A549 (cell line): ENCODE data around the gene KRT33B. TPM values are rescaled to one million over a fixed set of nuclear protein-coding genes. Genes with fewer than 3 reads are reported as not detected.

Source experiments
- ATAC-seq, 2 experiments: fragments of 200-7000 bp in 1 of 2; fragments of >200 bp in 1 of 2; cut with Nextera tagmentation in 1 of 2; cut with Tn5 transposase in 1 of 2; 3 replicates each; pipeline versions ENCODE4 v1.8.0 to v1.9.1; 2018 to 2020; ENCODE audit warnings: mild to moderate bottlenecking in 1 of 2, moderate library complexity in 1 of 2
- CTCF ChIA-PET: fragments of 300-600 bp; sonication (Branson Sonifier 250); formaldehyde crosslinking; extraction: SDS; loops from one replicate; lab custom pipeline; 2021; ENCODE audit warnings: antibody characterized with exemption, inconsistent platforms; lab: Yijun Ruan, JAX
- POLR2A ChIA-PET: fragments of 350-600 bp; formaldehyde crosslinking; extraction: SDS; loops from one replicate; lab custom pipeline; 2021; ENCODE audit warnings: antibody characterized with exemption, inconsistent platforms; lab: Yijun Ruan, JAX
- DNase-seq, 2 experiments: peaks; one replicate each; pipeline versions ENCODE4 v3.0.0 to v3.0.0-alpha.2; 2011 to 2016; ENCODE audit warnings: low read depth in 1 of 2, low spot score in 1 of 2
- FAIRE-seq: peaks from 2 replicates; lab custom pipeline; 2011; peaks lifted over from hg19 to GRCh38; lab: Jason Lieb, UNC
- H3K27ac ChIP-seq, 2 experiments: fragments of >200 bp; sonication (Bioruptor Twin); formaldehyde crosslinking; 3 replicates each; pipeline ENCODE4 v1.5.1; 2016 to 2017
- H3K4me1 ChIP-seq: fragments of >200 bp; sonication (Bioruptor Twin); formaldehyde crosslinking; 3 replicates; pipeline ENCODE4 v1.6.1; 2016
- H3K4me2 ChIP-seq: fragments of >200 bp; sonication (Bioruptor Twin); formaldehyde crosslinking; 3 replicates; pipeline ENCODE4 v1.6.1; 2016
- H3K4me3 ChIP-seq: fragments of >200 bp; sonication (Bioruptor Twin); formaldehyde crosslinking; 3 replicates; pipeline ENCODE4 v1.5.1; 2016
- H3K9me3 ChIP-seq: fragments of >200 bp; sonication (Bioruptor Twin); formaldehyde crosslinking; 3 replicates; pipeline ENCODE4 v1.6.1; 2016
- CBX2 ChIP-seq: fragments of 200-600 bp; sonication (generic); IDR thresholded peaks from 2 replicates; pipeline ENCODE4 v1.6.1; 2016; ENCODE audit warnings: low read depth, mild to moderate bottlenecking, borderline replicate concordance
- CBX8 ChIP-seq: fragments of 200-600 bp; sonication (generic); IDR thresholded peaks from 2 replicates; pipeline ENCODE4 v1.6.1; 2016
- CHD2 ChIP-seq: fragments of 150-350 bp; IDR thresholded peaks from 2 replicates; pipeline ENCODE4 v1.6.1; 2014; ENCODE audit warnings: low read length; ENCODE audit not compliant: partially characterized antibody
- E2F6 ChIP-seq: IDR thresholded peaks from 2 replicates; pipeline ENCODE4 v1.6.1; 2012; ENCODE audit warnings: low read depth, borderline replicate concordance
- EHF ChIP-seq: fragments of 250-450 bp; sonication (Bioruptor Pico); IDR thresholded peaks from 2 replicates; pipeline ENCODE4 v1.5.0; 2020; ENCODE audit warnings: mild to moderate bottlenecking
- EHMT2 ChIP-seq: fragments of 200-600 bp; sonication (generic); IDR thresholded peaks from 2 replicates; pipeline ENCODE4 v1.6.1; 2016; ENCODE audit warnings: antibody characterized with exemption, low read depth, mild to moderate bottlenecking, moderate library complexity
- FOSB ChIP-seq: fragments of 250-450 bp; sonication (Bioruptor Pico); IDR thresholded peaks from 2 replicates; pipeline ENCODE4 v1.5.0; 2020; ENCODE audit warnings: mild to moderate bottlenecking, moderate library complexity
- FOSL2 ChIP-seq, 2 experiments: fragments of 450-650 bp in 1 of 2; fragments of >200 bp in 1 of 2; sonication (Bioruptor Twin) in 1 of 2; formaldehyde crosslinking; IDR thresholded peaks; 2 replicates each; pipeline versions ENCODE4 v1.5.0 to v1.6.1; 2016 to 2020; ENCODE audit warnings: mild to moderate bottlenecking in 1 of 2, moderate library complexity in 1 of 2
- FOXS1 ChIP-seq: fragments of 250-450 bp; sonication (Bioruptor Pico); IDR thresholded peaks from 2 replicates; pipeline ENCODE4 v1.5.0; 2020; ENCODE audit warnings: mild to moderate bottlenecking, moderate library complexity
- GATA3 ChIP-seq: IDR thresholded peaks from 2 replicates; pipeline ENCODE4 v1.6.1; 2012; ENCODE audit warnings: borderline replicate concordance
- HDAC2 ChIP-seq: fragments of 200-600 bp; sonication (generic); IDR thresholded peaks from 2 replicates; pipeline ENCODE4 v1.6.1; 2016
- HOXB13 ChIP-seq: fragments of 250-450 bp; sonication (Bioruptor Pico); IDR thresholded peaks from 2 replicates; pipeline ENCODE4 v1.5.0; 2020; ENCODE audit warnings: low read depth, mild to moderate bottlenecking, moderate library complexity
- KDM5A ChIP-seq: fragments of 200-600 bp; sonication (generic); IDR thresholded peaks from 2 replicates; pipeline ENCODE4 v1.6.1; 2016; ENCODE audit warnings: antibody characterized with exemption, mild to moderate bottlenecking
- MAFK ChIP-seq: fragments of 450-650 bp; IDR thresholded peaks from 2 replicates; pipeline ENCODE4 v1.6.1; 2014; ENCODE audit not compliant: partially characterized antibody
- MAZ ChIP-seq: fragments of 150-350 bp; IDR thresholded peaks from 2 replicates; pipeline ENCODE4 v1.6.1; 2014; ENCODE audit warnings: antibody characterized with exemption, low read depth, low read length, borderline replicate concordance
- NPAS2 ChIP-seq: fragments of 250-450 bp; sonication (Bioruptor Pico); IDR thresholded peaks from 2 replicates; pipeline ENCODE4 v1.8.0; 2022; ENCODE audit warnings: mild to moderate bottlenecking, moderate library complexity, borderline replicate concordance
- POLR2A ChIP-seq: IDR thresholded peaks from 2 replicates; pipeline ENCODE4 v1.6.1; 2012; ENCODE audit warnings: mild to moderate bottlenecking, low read length
- RAD21 ChIP-seq, 2 experiments: fragments of >200 bp in 1 of 2; sonication (Bioruptor Twin) in 1 of 2; formaldehyde crosslinking in 1 of 2; IDR thresholded peaks in 1 of 2; conservative IDR thresholded peaks in 1 of 2; 2 replicates in 1 of 2; 3 replicates in 1 of 2; pipeline ENCODE4 v1.6.1; 2012 to 2018; ENCODE audit warnings: inconsistent platforms in 1 of 2
- RFX5 ChIP-seq: fragments of 450-650 bp; IDR thresholded peaks from 2 replicates; pipeline ENCODE4 v1.7.1; 2014; ENCODE audit warnings: antibody characterized with exemption, mild to moderate bottlenecking, moderate library complexity
- RNF2 ChIP-seq: fragments of 200-600 bp; sonication (generic); IDR thresholded peaks from 2 replicates; pipeline ENCODE4 v1.6.1; 2016; ENCODE audit warnings: low read depth, mild to moderate bottlenecking, antibody characterized with exemption, moderate library complexity, borderline replicate concordance
- TFCP2L1 ChIP-seq: fragments of 250-450 bp; sonication (Bioruptor Pico); IDR thresholded peaks from 2 replicates; pipeline ENCODE4 v1.5.0; 2021; ENCODE audit warnings: mild to moderate bottlenecking
- USF2 ChIP-seq: fragments of 450-650 bp; IDR thresholded peaks from 2 replicates; pipeline ENCODE4 v1.6.1; 2014; ENCODE audit warnings: antibody characterized with exemption
- ZNF302 ChIP-seq: fragments of 250-450 bp; sonication (Bioruptor Pico); IDR thresholded peaks from 2 replicates; pipeline ENCODE4 v1.9.0; 2021; ENCODE audit warnings: inconsistent platforms, mild to moderate bottlenecking, moderate library complexity
- WGBS: methylation state at CpG from one replicate; pipeline ENCODE4 v1.1.6; 2017; ENCODE audit errors: missing lambda C conversion rate; 5-methylcytosine and 5-hydroxymethylcytosine counted together
- polyA plus RNA-seq, 4 experiments: library from polyadenylated mRNA; depleted of rRNA in 3 of 4; stranded (reverse); fragments of >200 nt; fragmentation: RNase III in 1 of 4; extraction: RNeasy Plus Mini Kit Qiagen cat#74134 plus additional on column Dnase treatment in 1 of 4; gene quantifications; 2 replicates in 3 of 4; 3 replicates in 1 of 4; pipeline ENCODE4 v1.2.3, GENCODE V29; 2011 to 2017

Gene KRT33B
- polyA plus RNA-seq, 2 of the 4 experiments (the other 2 are of a cell fraction) = 0.05 TPM; not detected in 1

- Histone ChIP-seq H3K4me1 (no peaks in the 10 kb centered on the region), H3K4me3 (no peak overlapping the region), H3K9me3 (no peaks in the 10 kb centered on the region), H3K4me2 (no peak overlapping the region), H3K27ac (no peak overlapping the region)
- ChIA-PET CTCF (interaction anchor here (0.6 to 3.1 kb wide), 6 partner anchors 8 to 537 kb away, joined by 3 to 10 read pairs (median 4); no protein-coding TSS in a partner anchor), POLR2A (no interaction called here)
- DNase-seq (no peak), FAIRE-seq (no peak), ATAC-seq (0 out of 6 replicates have a peak, but pooled peaks of 1 of the 2 experiments have one; percentile 45)
- TF ChIP-seq RFX5 (no peak), EHF (CRISPR knock-in tag) (no peak), ZNF302 (CRISPR knock-in tag) (no peak), CBX8 (no peak), HOXB13 (CRISPR knock-in tag) (no peak), POLR2A (no peak), MAFK (no peak), RNF2 (no peak), KDM5A (no peak)
- 33% methylated on average over 3 of the region's 3 CpGs for whole genome bisulfite sequencing
Observed at GRCh38 chr17:41340494-41340893, 29.1 kb downstream of the KRT33B start.

GRCh38 chr17:41339571-41340172 lies 29.9 kb downstream of the KRT33B start:
- ATAC-seq (no peak), DNase-seq (no peak), FAIRE-seq (no peak)
- TF ChIP-seq CBX2 (no peak), CHD2 (no peak), EHMT2 (no peak), NPAS2 (CRISPR knock-in tag) (no peak), FOSB (CRISPR knock-in tag) (no peak), POLR2A (no peak), ZNF302 (CRISPR knock-in tag) (no peak), MAFK (no peak), MAZ (no peak), RAD21 (conservative IDR thresholded peaks at IDR 0.05 in 1 of 2, IDR thresholded peaks at IDR 0.05 in 1 of 2) (no peak), GATA3 (no peak), FOSL2 (IDR thresholded peaks at IDR 0.05) (no peak), FOSL2 (CRISPR knock-in tag; IDR thresholded peaks at IDR 0.05) (no peak), TFCP2L1 (no peak), HDAC2 (no peak), E2F6 (no peak), EHF (CRISPR knock-in tag) (no peak), FOXS1 (no peak), USF2 (no peak)
- POLR2A ChIA-PET = no interaction called here
- no peak overlapping the region for H3K27ac ChIP-seq
- no peaks in the 10 kb centered on the region for H3K9me3 ChIP-seq
- no peak overlapping the region for H3K4me2 ChIP-seq
- no peaks in the 10 kb centered on the region for H3K4me1 ChIP-seq
- no peak overlapping the region for H3K4me3 ChIP-seq
- CTCF ChIA-PET = interaction anchor here (1.0 to 1.7 kb wide), 6 partner anchors 9 to 536 kb away, joined by 3 to 10 read pairs (median 4); no protein-coding TSS in a partner anchor
- 28% methylated on average over 2 of the region's 2 CpGs for WGBS

GRCh38 chr17:41338961-41339485 lies 30.6 kb downstream of the KRT33B start:
- TF ChIP-seq EHMT2 = no peak
- TF ChIP-seq MAFK = peak; percentile 15
- Histone ChIP-seq H3K27ac (no peak overlapping the region), H3K4me2 (no peak overlapping the region), H3K4me1 (no peaks in the 10 kb centered on the region), H3K4me3 (no peak overlapping the region), H3K9me3 (no peaks in the 10 kb centered on the region)
- no peak for DNase-seq
- no peak for FAIRE-seq
- POLR2A ChIA-PET = no interaction called here
- CTCF ChIA-PET = interaction anchor here (0.7 to 1.6 kb wide), 7 partner anchors 9 to 535 kb away, joined by 3 to 7 read pairs (median 3); no protein-coding TSS in a partner anchor
- no peak for ATAC-seq
- 65% methylated on average over 5 of the region's 5 CpGs for WGBS
